HG02973 (cell line): Measurements from ENCODE around the gene COQ2.
"Not testable (repeated sequence)": the region's sequence is repeated elsewhere in the genome, so short reads cannot be mapped to it uniquely, and the experiment has no call there.

Source experiments
- ATAC-seq: cut with Tn5 transposase; IDR thresholded peaks from one replicate; pipeline ENCODE4 v1.9.1; 2021; ENCODE audit warnings: moderate library complexity; ENCODE audit not compliant: unreplicated experiment

Gene COQ2

DNA sequence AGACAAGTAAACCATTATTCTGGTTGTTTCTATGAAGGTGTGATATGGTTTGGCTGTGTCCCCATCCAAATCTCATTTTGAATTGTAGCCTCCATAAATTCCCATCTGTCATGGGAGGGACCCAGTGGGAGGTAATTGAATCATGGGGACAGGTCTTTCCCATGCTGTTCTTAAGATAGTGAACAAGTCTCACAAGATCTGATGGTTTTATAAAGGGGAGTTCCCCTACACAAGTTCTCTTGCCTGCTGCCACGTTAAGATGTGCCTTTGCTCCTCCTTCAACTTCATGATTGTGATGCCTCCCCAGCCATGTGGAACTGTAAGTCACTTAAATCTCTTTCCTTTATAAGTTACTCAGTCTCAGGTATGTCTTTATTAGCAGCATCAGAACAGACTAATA is 3.8 kb upstream of the COQ2 start:
- not testable (repeated sequence) for ATAC-seq

DNA sequence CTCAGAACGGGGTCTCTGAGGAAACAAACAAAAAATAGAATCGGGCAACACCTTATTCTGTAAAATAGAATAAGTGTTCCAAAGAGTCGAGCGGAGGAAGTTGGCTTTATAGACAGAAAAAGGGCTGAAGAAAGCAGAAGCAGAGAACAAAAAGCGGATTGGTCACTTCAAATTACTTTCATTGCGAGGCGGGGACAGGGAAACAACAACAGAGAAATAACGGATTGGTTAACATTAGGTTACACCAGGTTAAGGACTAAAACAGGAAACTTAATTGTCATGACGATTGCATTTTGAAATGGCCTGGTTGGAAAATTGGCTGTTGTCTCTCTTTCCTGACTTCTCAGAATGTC is 433 bp upstream of the COQ2 start:
- ATAC-seq, result no peak

DNA sequence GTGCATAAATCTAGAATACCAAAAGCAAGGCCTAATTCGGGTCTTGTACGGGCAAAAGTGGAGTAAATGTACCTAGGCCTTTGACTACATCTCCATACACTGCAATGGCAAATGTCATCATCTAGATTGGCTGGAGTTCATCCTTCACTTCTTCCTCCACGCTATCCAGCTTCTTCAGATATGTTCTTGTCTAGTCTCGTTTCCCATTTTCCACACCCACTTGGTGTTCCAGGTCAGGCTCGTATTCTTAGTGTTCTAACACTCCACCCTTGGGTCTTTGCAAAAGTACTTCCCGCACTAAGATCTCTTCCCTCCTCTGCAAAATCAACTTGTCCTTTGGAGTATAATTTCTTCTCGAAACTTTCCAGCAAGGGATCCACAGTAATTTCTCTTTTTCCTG is 1.4 kb downstream of the COQ2 start:
- ATAC-seq, result no peak

DNA sequence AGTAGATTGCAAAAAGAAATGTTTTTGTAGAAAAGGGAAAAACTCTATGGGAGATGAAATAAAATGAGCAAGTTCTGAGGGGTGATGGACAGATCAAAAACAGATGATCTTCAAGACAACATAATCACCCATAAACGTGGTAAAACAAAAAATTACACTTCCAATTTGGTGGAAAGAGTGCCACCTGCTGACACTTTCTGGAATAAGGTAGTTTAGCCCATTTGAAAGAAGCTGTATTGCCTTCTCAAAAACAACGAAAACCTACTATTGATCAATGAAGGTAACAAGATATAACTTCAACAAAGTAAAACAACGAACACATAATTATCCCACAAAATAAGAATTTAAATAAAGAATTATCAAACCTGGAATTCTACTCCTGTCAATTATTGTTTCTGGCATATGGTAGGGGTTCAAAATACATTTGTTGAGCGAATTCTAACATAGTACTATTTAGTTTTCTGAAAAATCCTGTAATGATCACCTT is 2.5 kb downstream of the COQ2 start:
- ATAC-seq, result no peak

DNA sequence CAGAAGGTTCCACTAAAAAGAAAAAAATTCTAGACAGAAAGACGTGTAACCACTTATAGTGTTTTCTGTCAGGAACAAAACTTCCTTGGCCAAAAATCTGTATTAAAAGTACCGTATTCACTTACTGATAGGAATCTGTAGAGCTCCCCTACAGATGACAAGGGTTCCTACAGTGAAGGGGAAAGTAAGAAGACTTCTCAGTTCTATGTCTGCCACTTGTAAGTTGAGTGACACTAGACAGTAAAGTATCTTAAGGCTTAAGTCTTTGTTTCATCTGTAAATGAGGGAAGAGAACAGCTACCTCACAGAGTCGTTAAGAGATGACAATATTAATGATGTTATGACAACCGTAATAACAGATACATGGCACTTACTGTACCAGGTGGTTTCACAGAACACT is 3.3 kb downstream of the COQ2 start:
- ATAC-seq, result peak; percentile 33

GRCh38 chr4:83276299-83277040 is 8.1 kb downstream of the COQ2 start:
- peak; percentile 57 for ATAC-seq

DNA sequence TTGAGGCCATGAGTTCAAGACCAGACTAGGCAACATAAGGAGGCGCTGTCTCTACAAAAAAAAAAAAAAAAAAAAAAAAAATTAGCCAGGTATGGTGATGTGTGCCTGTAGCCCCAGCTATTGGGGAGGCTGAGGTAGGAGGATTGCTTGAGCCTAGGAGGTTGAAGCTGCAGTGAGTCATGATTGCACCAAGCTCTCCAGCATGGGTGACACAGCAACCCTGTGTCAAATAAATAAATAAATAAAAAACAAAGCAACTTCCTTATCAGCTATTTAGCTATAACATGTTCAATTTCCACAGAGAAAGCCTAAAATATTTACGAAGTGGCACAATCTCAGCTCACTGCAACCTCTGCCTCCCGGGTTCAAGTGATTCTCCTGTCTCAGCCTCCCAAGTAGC is 10.7 kb downstream of the COQ2 start:
- ATAC-seq, result not testable (repeated sequence)

DNA sequence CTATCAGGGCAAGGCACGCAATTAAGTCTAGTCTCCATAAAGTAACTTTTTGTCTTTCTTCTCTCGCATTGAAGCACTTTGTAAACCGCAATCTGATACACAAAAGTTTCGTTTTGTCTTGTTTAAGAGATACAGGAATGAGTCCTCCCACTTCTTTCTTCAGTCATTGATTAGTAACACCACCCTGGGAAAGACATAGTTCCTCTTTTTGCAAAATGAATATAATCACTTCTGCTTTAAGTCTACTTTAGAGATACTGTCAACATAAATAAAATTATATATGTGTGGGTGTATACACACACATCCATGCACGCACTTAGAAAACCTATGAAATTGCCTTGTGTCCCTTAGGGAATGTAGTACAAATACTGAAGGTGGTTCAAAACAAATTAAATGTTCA is 11.7 kb downstream of the COQ2 start:
- ATAC-seq, result peak; percentile 80

GRCh38 chr4:83269256-83269655 is 15.3 kb downstream of the COQ2 start:
- no peak for ATAC-seq

GRCh38 chr4:83268491-83268890 is 16.1 kb downstream of the COQ2 start:
- no peak for ATAC-seq

- ATAC-seq, result no peak
Measured at GRCh38 chr4:83267830-83268475, 16.6 kb downstream of the COQ2 start.

DNA sequence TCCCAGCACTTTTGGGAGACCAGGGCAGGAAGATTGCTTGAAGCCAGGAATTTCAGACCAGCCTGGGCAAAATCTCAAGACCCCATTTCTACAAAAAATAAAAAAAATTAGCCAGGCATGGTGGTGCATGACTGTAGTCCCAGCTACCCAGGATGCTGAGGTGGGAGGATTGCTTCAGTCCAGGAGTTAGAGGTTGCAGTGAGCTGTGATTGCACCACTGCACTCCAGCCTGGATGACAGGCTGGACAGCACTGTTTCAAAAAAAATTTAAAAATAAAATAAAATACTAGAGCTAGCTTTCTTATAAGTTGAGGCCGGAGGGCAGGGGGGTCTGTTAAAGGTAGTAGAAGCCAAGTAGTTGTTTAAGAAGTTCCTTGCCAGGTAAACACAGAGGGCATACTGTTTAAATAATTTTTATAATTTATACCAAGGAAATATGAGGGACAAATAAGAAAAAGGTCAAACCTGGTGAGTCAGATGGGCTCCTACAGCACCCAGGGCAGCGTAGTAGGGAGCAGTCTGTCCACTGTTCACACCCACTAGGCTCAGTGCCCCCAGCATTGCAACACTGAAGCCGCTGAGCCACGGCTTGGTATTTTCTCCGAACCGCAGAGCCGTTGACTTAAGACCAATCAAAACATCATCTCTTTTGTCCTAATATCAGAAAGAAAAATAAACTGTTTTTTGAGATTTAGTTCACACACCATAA is 17.3 kb downstream of the COQ2 start:
- ATAC-seq, result no peak

DNA sequence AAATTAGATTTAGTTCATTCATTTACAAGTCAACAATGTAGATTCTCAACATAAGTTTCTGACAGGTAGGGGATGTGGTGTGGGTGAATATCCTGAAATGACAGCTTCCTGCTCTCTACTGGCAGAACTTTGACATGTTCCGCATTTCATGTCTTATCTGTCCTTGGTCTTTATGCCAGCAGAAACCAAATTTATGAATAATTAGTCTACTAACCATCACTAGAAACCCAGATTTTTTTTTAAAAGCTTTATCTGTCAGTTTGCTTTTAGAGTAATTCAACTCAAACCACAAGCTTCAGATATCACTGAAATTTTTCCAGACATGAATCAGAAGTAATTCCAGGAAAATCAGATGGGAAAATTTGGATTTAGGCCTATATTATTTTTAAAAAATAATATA is 17.9 kb downstream of the COQ2 start:
- no peak for ATAC-seq

DNA sequence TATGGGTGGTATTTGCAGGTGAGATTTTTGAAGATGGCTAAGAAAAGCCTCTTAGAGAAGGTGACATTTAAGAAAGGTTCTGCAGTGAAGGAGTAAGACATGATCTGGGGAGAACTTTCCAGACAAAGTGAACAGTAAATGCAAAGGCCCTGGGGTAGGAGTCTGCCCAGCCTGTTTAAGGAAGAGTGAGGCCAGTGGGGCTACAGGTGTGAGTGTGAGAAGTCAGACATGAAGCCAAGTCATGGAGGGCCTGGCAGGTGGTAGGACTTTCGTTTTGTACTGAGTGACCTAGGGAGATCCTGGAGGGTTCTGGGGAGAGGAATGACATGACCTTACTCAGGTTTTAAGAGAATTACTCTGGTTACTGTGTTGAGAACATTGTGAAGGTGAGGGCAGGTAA is 21.5 kb downstream of the COQ2 start:
- ATAC-seq, result no peak

DNA sequence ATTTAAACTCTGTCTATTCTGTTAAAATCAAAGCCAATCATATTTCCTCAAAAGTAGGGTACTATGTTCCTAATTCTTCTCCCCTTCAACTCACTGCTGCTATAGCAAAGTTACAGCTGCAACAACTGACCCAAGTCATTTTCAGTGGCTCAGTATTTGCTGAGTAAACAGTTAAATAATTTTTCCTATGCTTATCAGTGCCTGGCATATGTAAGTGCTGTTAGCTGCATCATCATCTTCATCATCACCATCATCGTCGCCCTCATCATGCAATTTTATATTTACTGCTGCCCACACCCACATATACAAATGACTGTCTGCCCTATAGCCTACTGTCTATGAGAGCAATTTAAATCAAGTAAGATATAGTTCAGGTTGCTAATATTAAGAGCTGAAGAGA is 21.9 kb downstream of the COQ2 start:
- no peak for ATAC-seq

DNA sequence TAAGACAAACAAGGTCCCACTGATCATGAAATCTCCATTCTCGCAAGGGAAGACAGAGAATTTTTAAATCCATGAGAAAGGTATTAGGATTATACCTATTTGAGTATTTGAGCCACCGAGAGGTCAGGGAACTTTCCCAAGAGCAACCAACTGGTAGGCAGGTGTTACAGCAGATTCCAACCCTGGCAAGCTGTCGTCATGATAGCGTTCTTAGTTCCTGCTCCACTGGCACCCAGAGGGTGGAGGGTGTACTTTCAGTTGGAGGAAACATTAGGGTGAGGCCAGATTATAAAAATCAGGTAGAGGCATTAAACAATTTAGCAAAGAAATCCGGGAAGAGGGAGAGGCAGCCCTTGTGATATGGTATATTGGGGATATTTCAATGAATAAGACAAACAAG is 23.3 kb downstream of the COQ2 start:
- ATAC-seq, result no peak

DNA sequence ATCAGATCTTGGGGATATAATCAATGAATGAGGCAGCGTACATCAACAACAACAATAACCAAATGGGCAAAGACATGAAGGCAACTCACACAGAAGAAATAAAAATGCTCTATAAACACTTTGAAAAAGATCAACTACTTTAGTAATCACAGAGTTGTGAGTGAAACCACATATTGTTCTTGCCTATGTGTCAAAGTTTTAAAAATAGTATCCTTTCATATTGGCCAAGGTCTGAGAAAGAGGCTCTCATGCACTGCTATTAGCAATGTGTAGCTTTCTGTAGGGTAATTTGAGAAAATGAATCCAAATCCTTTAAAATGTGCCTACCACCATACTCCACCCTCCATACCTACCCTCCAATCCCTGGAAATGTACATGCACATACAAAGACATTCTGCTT is 25.0 kb downstream of the COQ2 start:
- ATAC-seq, result no peak

- no peak for ATAC-seq
Measured at GRCh38 chr4:83258461-83258860, 26.1 kb downstream of the COQ2 start.

DNA sequence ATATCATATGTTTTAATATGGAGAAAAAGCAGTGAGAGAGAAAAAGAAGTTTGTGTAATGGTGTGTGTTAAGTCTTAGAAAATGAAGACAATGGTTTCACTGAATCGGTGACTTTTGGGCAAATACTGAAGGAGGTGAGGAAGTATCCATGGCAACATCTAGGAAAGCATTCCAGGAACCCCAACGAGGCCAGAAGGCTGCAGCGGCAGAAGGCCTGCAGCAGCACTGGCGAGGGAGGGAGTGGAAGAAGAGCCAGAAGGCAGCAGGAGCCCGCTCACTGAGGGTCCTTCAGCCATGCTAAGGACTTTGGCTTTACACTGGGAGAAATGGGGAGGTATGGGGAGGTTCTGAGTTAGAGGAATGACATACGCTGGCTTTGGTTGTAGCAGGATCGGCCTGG is 26.8 kb downstream of the COQ2 start:
- no peak for ATAC-seq

GRCh38 chr4:83255584-83255983 is 29.0 kb downstream of the COQ2 start:
- ATAC-seq, result no peak

DNA sequence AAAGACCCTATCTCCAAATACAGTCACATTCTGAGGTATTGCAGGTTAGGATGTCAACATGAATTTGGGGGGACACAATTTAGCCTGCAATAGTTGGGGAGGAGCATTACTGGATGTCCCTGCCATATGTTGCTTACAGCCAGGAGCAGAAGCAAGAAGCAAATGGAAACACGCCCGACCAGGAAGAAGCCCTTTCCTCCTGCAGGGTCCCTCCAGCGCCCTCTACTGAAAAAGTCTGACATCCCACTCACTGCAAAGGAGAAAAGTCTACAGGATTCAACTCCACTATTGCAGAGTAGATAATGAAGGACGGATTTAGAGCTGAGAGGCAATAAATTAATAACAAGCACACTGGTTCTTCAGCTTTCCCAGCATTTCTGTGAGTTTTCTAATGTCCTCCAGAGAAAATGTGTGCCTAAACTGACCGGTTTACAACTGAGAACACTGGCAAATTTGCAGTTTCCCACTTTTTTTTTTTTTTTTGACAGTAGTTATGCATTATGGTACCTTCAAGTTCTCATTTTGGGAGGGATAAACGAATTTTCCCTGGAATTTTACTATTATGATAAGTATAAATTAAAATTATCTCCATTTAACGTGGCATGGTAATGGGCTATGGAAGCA is 31.7 kb downstream of the COQ2 start:
- no peak for ATAC-seq

DNA sequence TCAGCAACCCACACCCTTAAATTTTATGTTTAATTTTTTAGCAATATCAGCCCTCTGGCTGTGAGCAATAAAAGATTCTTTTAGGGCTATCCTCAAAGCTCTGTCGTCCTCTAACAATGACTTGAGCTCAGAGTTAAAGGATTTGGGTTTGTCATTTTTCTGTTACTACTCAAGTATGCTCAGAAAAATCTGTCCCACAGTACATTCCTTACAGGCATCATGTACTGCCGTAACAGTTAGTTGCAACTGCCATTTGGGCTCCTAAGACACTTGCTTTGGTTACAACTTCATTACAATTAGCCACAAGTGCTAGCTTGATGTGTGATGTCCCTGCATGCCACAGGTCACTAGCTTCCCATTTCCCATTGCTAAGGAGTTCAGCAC is 33.2 kb downstream of the COQ2 start:
- no peak for ATAC-seq
